Endodermal cell (in vitro differentiated cells): Measurements from ENCODE around the gene PRRG2. TPM values are rescaled to one million over a fixed set of nuclear protein-coding genes. Genes with fewer than 3 reads are reported as not detected.

Experiments used
- DNase-seq: peaks from one replicate; pipeline ENCODE4 v3.0.0-alpha.2; 2017
- H3K27ac ChIP-seq: 2 replicates; pipeline ENCODE4 v1.5.1; 2013; ENCODE audit warnings: mild to moderate bottlenecking, low read depth, low read length, moderate library complexity
- H3K27me3 ChIP-seq: 2 replicates; pipeline ENCODE4 v1.6.1; 2013; ENCODE audit warnings: mild to moderate bottlenecking, low read length, moderate library complexity; ENCODE audit not compliant: insufficient read depth, control insufficient read depth, poor library complexity, severe bottlenecking
- H3K36me3 ChIP-seq: 2 replicates; pipeline ENCODE4 v1.7.0; 2013; ENCODE audit warnings: mild to moderate bottlenecking, low read length, moderate library complexity; ENCODE audit not compliant: control insufficient read depth, insufficient read depth
- H3K4me1 ChIP-seq: one replicate; pipeline ENCODE4 v1.7.0; 2013; ENCODE audit warnings: low read length; ENCODE audit not compliant: control insufficient read depth, insufficient read depth
- H3K4me3 ChIP-seq: 2 replicates; pipeline ENCODE4 v1.5.1; 2013; ENCODE audit warnings: mild to moderate bottlenecking, low read length, moderate library complexity
- H3K9ac ChIP-seq: 2 replicates; pipeline ENCODE4 v1.6.1; 2013; ENCODE audit warnings: mild to moderate bottlenecking, low read length, moderate library complexity; ENCODE audit not compliant: poor library complexity, severe bottlenecking; ENCODE audit errors: extremely low read depth
- H3K9me3 ChIP-seq: 2 replicates; pipeline ENCODE4 v1.6.1; 2013; ENCODE audit warnings: mild to moderate bottlenecking, low read length, moderate library complexity; ENCODE audit not compliant: control insufficient read depth
- H3K27ac Mint-ChIP-seq: 2 replicates; pipeline ENCODE4 v1.8.0; 2020; ENCODE audit warnings: mixed read lengths
- H3K27me3 Mint-ChIP-seq: 2 replicates; pipeline ENCODE4 v1.8.0; 2021; ENCODE audit warnings: mild to moderate bottlenecking, mixed read lengths; ENCODE audit not compliant: insufficient read depth
- H3K36me3 Mint-ChIP-seq: 2 replicates; pipeline ENCODE4 v1.8.0; 2020; ENCODE audit warnings: low read depth, mixed read lengths
- H3K4me1 Mint-ChIP-seq: 2 replicates; pipeline ENCODE4 v1.8.0; 2020; ENCODE audit warnings: mixed read lengths
- H3K4me3 Mint-ChIP-seq: 2 replicates; pipeline ENCODE4 v1.8.0; 2020; ENCODE audit warnings: mild to moderate bottlenecking, moderate library complexity, mixed read lengths
- H3K9me3 Mint-ChIP-seq: 2 replicates; pipeline ENCODE4 v1.8.0; 2020; ENCODE audit warnings: mild to moderate bottlenecking, mixed read lengths
- WGBS, 2 experiments: methylation state at CpG; one replicate each; pipeline versions ENCODE4 v1.1.5 to v1.1.7; 2013; ENCODE audit warnings: missing lambda C conversion rate in 2 of 2, mixed read lengths in 1 of 2; ENCODE audit not compliant: insufficient coverage in 1 of 2, insufficient read length in 1 of 2; 5-methylcytosine and 5-hydroxymethylcytosine counted together
- total RNA-seq, 2 donors: library from RNA; stranded (reverse); fragmentation: NEBNext Ultra II Directional in 1 of 2; extraction: Animal tissue kit (Norgen Biotek cat#: 25700) in 1 of 2; gene quantifications; 2 replicates in 1 of 2; 3 replicates in 1 of 2; pipeline ENCODE4 v1.2.1, GENCODE V29; 2021
- TF ChIP-seq, protein P1 (sequence below): fragments of 200-600 bp; sonication (generic); conservative IDR thresholded peaks from 2 replicates; pipeline ENCODE4 v1.5.0; 2021; ENCODE audit warnings: antibody characterized with exemption, mild to moderate bottlenecking

The PRRG2 gene
- total RNA-seq, 2 donors from 2014 or later = 3.7 to 6.9 TPM

DNA sequence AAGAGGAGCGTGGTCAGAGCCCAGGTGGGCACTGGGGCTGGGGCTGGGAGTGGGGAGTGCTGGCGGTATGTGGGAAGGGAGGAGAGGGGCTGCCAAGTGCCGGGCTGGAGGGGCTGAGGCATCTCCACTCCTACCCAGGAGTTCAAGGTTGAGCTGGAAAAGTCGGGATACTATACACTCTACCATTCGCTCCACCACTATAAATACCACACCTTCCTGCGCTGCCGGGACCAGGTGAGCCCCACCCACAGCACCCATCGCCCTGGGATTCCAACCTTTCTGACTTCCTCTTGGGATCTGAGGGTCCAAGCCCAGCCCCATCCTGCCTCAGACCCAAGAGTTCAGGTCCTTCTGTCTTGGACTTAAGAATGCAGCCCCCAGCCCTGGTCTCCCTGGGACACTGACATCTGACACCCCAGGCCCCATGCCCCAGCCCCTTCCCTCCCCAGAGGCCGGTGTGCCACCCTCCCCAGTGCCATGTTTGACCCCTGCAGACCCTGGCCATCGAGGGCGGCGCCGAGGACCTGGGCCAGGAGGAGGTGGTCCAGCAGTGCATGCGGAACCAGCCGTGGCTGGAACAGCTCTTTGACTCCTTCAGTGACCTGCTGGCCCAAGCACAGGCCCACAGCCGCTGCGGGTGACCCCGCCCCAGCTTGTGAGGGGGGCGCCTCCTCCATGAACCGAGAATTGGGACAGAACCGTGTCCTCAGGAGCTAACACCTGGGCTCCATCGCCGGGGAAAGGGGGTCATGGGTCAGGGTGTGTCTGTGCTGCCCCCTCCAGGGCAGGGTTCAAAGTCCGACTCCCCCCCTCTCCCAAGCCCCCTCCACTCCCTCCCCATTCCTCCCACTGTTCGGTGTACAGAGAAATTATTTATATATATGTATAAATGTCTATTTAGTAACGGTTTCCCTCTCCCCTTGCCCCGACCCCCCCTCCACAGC, 44.1 kb downstream of the PRRG2 start:
- Histone ChIP-seq H3K9me3 (no peaks in the 10 kb centered on the region), H3K27ac (no peak overlapping the region), H3K27me3 (no peaks in the 10 kb centered on the region), H3K36me3 (peaks cover 62% of the 10 kb centered on the region), H3K9ac (no peak overlapping the region), H3K4me1 (no peaks in the 10 kb centered on the region), H3K4me3 (no peak overlapping the region)
- Mint-ChIP-seq H3K9me3 (no peaks in the 10 kb centered on the region), H3K27me3 (no peaks in the 10 kb centered on the region), H3K4me1 (no peaks in the 10 kb centered on the region), H3K4me3 (no peak overlapping the region), H3K36me3 (peaks cover 60% of the 10 kb centered on the region), H3K27ac (no peak overlapping the region)
- TF ChIP-seq, protein P1, sequence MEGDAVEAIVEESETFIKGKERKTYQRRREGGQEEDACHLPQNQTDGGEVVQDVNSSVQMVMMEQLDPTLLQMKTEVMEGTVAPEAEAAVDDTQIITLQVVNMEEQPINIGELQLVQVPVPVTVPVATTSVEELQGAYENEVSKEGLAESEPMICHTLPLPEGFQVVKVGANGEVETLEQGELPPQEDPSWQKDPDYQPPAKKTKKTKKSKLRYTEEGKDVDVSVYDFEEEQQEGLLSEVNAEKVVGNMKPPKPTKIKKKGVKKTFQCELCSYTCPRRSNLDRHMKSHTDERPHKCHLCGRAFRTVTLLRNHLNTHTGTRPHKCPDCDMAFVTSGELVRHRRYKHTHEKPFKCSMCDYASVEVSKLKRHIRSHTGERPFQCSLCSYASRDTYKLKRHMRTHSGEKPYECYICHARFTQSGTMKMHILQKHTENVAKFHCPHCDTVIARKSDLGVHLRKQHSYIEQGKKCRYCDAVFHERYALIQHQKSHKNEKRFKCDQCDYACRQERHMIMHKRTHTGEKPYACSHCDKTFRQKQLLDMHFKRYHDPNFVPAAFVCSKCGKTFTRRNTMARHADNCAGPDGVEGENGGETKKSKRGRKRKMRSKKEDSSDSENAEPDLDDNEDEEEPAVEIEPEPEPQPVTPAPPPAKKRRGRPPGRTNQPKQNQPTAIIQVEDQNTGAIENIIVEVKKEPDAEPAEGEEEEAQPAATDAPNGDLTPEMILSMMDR = no peak
- no peak for DNase-seq
- WGBS, 2 experiments = 93 to 100% methylated on average over 7 to 22 of the region's 27 CpGs

DNA sequence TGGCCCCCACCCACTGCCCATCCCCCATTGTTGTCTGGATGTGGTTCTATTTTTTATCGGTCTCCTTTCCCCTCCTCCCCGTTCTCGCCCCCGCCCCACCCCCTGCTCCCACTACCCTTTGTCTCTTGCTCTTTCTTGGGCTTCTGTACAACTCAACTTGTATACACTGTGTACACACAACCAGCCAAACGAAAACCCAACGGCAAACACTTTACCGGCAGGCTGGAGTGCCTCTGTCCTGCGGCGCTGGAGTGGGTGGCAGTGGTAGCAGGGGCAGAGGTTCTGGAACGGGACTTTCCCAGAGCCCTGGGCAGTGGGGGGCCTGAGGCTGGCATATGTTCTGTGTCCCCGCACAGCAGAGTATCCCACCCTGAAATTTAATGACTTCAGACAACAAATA, 45.1 kb downstream of the PRRG2 start:
- Histone ChIP-seq H3K27ac (no peak overlapping the region), H3K4me1 (no peaks in the 10 kb centered on the region), H3K27me3 (no peaks in the 10 kb centered on the region), H3K9me3 (no peaks in the 10 kb centered on the region), H3K9ac (no peak overlapping the region), H3K36me3 (peaks cover 59% of the 10 kb centered on the region), H3K4me3 (no peak overlapping the region)
- Mint-ChIP-seq H3K27me3 (no peaks in the 10 kb centered on the region), H3K4me3 (no peak overlapping the region), H3K36me3 (peaks cover 57% of the 10 kb centered on the region), H3K27ac (no peak overlapping the region), H3K4me1 (no peaks in the 10 kb centered on the region), H3K9me3 (no peaks in the 10 kb centered on the region)
- TF ChIP-seq, protein P1 = no peak
- WGBS, 2 experiments = 98 to 100% methylated on average over 5 to 7 of the region's 11 CpGs
- no peak for DNase-seq

DNA sequence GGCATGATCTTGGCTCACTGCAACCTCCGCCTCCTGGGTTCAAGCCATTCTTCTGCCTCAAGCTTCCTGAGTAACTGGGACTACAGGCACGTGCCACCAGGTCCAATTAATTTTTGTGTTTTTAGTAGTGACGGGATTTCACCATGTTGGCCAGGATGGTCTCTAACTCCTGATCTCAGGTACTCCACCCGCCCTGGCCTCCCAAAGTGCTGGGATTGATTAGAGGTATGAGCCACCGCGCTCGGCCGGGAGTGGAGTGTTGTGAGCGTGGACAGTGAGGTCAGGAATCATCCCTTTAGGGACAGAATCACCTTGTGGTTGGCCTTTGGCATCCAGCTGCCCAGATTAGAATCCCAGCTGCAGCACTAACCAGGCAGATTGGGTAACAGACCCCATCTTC, 48.5 kb downstream of the PRRG2 start:
- no peak overlapping the region for H3K9ac ChIP-seq
- no peak overlapping the region for H3K27ac ChIP-seq
- no peak for DNase-seq
- H3K9me3 ChIP-seq = no peaks in the 10 kb centered on the region
- no peaks in the 10 kb centered on the region for H3K27me3 Mint-ChIP-seq
- H3K4me3 ChIP-seq = no peak overlapping the region
- peaks cover 36% of the 10 kb centered on the region for H3K36me3 ChIP-seq
- no peak overlapping the region for H3K27ac Mint-ChIP-seq
- no peaks in the 10 kb centered on the region for H3K9me3 Mint-ChIP-seq
- H3K4me1 ChIP-seq = no peaks in the 10 kb centered on the region
- H3K36me3 Mint-ChIP-seq = peaks cover 34% of the 10 kb centered on the region
- TF ChIP-seq, protein P1 = no peak
- H3K4me1 Mint-ChIP-seq = no peaks in the 10 kb centered on the region
- 81 to 95% methylated on average over 8 to 9 of the region's 9 CpGs for WGBS, 2 experiments
- no peaks in the 10 kb centered on the region for H3K27me3 ChIP-seq
- H3K4me3 Mint-ChIP-seq = no peak overlapping the region
